DND-41 (cell line): ENCODE results near the gene KDM6A.

Experiments used
- EZH2 ChIP-seq: IDR thresholded peaks from 3 replicates; pipeline ENCODE4 v1.6.1; 2012; ENCODE audit warnings: borderline replicate concordance, low read depth, mild to moderate bottlenecking, moderate library complexity, low read length, inconsistent platforms; ENCODE audit not compliant: severe bottlenecking
- TF ChIP-seq, protein P1 (sequence below): IDR thresholded peaks from 2 replicates; pipeline ENCODE4 v1.5.1; 2012; ENCODE audit warnings: borderline replicate concordance, low read length, moderate library complexity, mild to moderate bottlenecking; ENCODE audit not compliant: poor library complexity, severe bottlenecking; ENCODE audit errors: extremely low read depth

DNA sequence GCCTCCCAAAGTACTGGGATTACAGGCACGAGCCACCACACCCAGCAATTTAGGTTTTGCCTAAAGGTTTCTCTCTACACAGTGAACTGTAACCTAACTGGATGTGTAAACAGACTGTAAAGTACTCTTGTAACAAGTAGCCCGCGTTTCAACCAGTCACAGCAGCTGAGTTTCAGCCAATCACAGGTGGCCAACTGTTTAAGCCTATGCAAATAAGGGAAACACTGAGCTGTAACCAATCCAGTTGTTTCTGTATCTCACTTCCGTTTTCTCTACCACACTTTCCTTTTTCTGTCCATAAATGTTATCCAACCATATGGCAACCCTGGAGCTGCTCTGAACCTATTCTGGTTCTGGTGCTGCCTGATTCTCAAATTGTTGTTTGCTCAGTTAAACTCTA, 267.8 kb downstream of the KDM6A start:
- TF ChIP-seq, protein P1, sequence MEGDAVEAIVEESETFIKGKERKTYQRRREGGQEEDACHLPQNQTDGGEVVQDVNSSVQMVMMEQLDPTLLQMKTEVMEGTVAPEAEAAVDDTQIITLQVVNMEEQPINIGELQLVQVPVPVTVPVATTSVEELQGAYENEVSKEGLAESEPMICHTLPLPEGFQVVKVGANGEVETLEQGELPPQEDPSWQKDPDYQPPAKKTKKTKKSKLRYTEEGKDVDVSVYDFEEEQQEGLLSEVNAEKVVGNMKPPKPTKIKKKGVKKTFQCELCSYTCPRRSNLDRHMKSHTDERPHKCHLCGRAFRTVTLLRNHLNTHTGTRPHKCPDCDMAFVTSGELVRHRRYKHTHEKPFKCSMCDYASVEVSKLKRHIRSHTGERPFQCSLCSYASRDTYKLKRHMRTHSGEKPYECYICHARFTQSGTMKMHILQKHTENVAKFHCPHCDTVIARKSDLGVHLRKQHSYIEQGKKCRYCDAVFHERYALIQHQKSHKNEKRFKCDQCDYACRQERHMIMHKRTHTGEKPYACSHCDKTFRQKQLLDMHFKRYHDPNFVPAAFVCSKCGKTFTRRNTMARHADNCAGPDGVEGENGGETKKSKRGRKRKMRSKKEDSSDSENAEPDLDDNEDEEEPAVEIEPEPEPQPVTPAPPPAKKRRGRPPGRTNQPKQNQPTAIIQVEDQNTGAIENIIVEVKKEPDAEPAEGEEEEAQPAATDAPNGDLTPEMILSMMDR: no peak
- TF ChIP-seq EZH2: no peak
